Testis (tissue), 2 donors: ENCODE results near the gene TCP11.

Source experiments
- POLR2A ChIP-seq: fragments of 450-650 bp; IDR thresholded peaks from one replicate; pipeline ENCODE4 v1.6.1; 2017; ENCODE audit warnings: antibody characterized with exemption, mild to moderate bottlenecking, moderate library complexity
- TF ChIP-seq, protein P1 (sequence below), 3 experiments: fragments of 450-650 bp in 2 of 3; fragments of 200-600 bp in 1 of 3; sonication (generic) in 1 of 3; IDR thresholded peaks; one replicate each; pipeline ENCODE4 v1.5.1; 2016 to 2019; ENCODE audit warnings: antibody characterized with exemption in 3 of 3, mild to moderate bottlenecking in 2 of 3, moderate library complexity in 1 of 3

GRCh38 chr6:35091346-35092083, 49.6 kb downstream of the TCP11 start:
- TF ChIP-seq, protein P1, sequence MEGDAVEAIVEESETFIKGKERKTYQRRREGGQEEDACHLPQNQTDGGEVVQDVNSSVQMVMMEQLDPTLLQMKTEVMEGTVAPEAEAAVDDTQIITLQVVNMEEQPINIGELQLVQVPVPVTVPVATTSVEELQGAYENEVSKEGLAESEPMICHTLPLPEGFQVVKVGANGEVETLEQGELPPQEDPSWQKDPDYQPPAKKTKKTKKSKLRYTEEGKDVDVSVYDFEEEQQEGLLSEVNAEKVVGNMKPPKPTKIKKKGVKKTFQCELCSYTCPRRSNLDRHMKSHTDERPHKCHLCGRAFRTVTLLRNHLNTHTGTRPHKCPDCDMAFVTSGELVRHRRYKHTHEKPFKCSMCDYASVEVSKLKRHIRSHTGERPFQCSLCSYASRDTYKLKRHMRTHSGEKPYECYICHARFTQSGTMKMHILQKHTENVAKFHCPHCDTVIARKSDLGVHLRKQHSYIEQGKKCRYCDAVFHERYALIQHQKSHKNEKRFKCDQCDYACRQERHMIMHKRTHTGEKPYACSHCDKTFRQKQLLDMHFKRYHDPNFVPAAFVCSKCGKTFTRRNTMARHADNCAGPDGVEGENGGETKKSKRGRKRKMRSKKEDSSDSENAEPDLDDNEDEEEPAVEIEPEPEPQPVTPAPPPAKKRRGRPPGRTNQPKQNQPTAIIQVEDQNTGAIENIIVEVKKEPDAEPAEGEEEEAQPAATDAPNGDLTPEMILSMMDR (IDR thresholded peaks at IDR 0.05), result no peak
- TF ChIP-seq POLR2A, result no peak
